ENCODE results near the gene PHACTR3. TPM values are rescaled to one million over a fixed set of nuclear protein-coding genes. Genes with fewer than 3 reads are reported as not detected.

The PHACTR3 gene
- polyA plus RNA-seq, 5 donors, result 3.4 to 6.3 (median 5.7) TPM

DNA sequence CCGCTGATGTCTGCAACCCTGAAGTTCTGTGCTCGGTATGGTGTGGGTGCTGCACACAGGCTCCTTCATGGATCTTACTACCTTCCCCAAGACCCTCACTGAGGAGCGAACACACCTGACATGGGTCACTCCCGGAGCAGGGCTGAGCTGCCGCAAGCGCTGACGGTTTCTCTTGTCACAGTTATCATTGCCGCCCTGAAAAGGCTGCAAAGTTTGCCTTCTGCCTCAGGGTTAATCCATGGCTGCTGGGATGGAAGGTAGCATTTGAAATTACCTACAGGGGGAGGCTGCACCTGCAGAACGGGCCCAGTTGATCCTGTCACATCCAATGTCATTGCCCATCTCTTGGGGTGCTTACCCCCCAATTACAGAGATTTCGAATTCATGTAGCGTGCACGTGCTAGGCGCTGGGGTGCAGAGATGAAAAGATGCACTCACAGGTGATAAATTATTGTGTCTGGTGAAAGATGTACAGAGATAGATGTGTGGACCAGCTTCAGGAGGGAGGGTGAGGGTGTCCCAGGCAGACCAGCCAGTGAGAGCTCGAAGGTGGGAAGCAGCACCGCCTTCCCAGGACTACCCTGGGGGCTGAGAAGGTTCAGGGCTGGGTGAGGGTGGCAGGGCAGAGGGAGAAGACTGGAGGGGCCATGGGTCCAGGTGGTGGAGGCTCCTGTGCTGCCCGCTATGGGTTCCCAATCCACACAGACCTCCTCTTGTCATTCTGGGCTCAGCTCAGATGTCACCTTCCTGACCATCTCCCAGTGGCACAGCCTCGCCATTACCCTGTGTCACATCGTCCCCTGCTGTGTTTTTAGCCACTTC lies 209.0 kb downstream of the PHACTR3 start:
- no peak for DNase-seq

- DNase-seq, result no peak
Measured at GRCh38 chr20:59813948-59814839, 209.9 kb downstream of the PHACTR3 start.

- DNase-seq, result no peak
Measured at GRCh38 chr20:59814840-59815340, 210.6 kb downstream of the PHACTR3 start.

DNA sequence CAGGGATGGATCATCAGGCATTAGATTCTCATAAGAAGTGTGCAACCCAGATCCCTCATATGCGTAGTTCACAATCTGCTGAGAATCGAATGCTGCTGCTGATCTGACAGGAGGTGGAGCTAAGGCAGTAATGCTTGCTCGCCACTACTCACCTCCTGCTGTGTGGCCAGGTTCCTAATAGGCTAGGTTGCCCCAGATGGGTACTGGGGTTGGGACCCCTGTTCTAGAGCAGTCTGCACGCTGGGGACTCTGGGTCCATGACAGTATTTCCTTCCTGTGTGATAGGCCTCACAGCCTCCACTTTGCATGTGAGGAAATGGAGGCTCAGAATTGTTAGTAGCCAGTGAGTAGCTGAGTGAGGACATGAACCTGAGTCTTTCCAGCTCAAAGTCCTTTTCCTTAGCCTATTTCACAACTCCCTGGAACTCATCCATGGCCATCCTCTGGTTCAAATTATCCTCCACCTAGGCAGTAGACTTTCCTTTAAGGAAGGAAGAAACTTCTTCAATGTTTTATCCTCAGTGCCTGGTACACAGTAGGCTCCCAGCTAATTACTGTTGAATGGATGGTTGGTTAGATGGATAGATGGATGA lies 211.9 kb downstream of the PHACTR3 start:
- no peak for DNase-seq

DNA sequence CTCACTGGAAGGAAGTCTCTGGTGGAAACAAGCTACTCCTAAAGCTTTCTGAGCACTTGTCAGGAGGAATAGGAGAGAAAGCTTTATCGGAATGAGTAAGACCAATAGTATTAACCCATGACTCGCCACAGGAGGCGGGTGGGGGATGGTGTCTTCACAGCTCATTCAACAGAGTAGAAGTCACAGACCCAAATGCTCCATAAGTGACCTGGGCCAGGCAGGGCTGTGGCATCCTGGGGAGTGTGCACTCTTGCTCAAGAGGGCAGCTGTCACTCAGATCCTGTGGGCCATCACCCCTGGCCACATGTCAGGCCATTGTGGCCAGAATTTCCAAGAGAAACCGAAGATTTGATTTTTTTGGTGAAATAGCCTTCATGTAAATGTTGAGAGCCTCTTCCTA lies 213.1 kb downstream of the PHACTR3 start:
- no peak for DNase-seq

- DNase-seq, result no peak
Measured at GRCh38 chr20:59817846-59818615, 213.7 kb downstream of the PHACTR3 start.

DNA sequence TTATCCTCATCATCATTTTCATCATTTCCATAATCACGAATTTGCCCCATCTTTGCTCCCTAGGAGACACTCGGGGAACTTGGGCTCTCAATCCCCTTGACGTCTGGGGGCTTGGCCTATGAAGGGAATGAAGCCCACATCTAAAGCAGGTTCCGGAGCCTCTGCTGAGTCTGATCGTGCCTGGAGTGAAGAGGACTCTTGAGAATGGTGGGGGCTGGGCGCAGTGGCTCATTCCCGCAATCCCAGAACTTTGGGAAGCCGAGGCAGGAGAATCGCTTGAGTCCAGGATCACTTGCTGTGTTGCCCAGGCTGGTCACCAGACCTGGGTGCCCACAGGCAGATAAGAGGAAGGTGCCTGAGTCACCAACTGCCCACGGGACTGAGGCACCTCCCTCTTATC lies 214.6 kb downstream of the PHACTR3 start:
- no peak for DNase-seq

DNA sequence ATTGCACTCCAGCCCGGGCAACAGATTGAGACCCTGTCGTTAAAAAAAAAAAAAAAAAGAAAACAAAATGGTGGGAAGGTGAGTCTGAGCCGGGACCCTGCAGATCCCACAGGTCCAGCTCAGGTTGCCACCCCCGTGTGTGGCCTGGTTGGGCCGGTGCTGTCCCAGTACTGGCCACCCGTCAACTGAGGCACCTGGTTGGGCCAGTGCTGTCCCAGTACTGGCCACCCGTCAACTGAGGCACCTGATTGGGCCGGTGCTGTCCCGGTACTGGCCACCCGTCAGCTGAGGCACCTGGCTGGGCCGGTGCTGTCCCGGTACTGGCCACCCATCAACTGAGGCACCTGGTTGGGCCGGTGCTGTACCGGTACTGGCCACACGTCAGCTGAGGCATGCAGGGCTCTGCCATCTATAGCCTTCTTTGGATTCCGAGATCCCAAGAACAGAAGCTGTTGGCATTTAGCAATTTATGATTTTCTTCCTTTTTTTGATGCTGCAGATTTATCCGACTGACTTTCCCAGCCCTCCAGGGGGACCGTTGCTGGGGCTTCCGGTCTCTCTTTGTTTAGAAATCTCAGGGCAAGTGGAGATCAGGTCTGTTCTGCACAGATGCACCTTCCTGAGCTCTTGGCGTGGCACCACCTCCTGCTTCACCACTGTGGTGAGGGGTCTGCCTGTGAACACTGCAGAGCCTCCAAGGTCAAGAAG lies 215.3 kb downstream of the PHACTR3 start:
- no peak for DNase-seq

- no peak for DNase-seq
Measured at GRCh38 chr20:59820204-59821041, 216.1 kb downstream of the PHACTR3 start.

GRCh38 chr20:59821201-59821600 lies 216.9 kb downstream of the PHACTR3 start:
- no peak for DNase-seq

DNA sequence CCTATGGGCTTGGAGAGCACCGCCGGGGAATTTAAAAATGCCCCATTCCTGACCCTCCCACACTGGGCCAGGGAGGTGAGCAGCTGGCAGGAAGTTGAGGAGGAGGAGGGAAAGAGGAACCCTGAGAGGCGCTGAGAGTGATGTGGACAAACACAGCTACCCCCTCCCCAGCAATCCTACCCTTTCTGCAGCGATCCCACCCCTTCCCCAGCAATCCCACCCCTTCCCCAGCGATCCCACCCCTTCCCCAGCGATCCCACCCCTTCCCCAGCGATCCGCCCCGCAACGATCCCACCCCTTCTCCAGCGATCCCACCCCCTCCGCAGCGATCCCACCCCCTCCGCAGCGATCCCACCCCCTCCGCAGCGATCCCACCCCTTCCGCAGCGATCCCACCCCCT lies 217.4 kb downstream of the PHACTR3 start:
- DNase-seq, result no peak

GRCh38 chr20:59822291-59823029 lies 218.1 kb downstream of the PHACTR3 start:
- no peak for DNase-seq

DNA sequence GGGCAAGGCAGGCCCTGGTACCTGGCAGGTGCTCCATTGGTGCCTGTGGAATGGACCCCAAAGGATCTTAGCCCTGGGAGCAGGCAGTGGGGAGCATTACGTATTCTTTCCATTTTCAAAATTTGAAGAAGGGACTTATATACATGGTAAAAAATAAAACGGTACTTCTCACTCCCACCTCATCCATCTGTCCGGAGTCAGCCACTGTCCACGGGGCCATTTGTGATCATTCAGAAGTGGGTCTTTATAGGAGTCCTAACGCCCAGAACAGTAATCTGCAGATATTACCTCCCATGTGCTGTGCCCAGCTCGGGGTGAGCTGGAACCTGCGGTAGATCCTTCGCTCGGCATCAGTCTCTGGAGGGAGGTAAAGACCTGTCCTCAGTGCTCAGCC lies 218.7 kb downstream of the PHACTR3 start:
- no peak for DNase-seq

DNA sequence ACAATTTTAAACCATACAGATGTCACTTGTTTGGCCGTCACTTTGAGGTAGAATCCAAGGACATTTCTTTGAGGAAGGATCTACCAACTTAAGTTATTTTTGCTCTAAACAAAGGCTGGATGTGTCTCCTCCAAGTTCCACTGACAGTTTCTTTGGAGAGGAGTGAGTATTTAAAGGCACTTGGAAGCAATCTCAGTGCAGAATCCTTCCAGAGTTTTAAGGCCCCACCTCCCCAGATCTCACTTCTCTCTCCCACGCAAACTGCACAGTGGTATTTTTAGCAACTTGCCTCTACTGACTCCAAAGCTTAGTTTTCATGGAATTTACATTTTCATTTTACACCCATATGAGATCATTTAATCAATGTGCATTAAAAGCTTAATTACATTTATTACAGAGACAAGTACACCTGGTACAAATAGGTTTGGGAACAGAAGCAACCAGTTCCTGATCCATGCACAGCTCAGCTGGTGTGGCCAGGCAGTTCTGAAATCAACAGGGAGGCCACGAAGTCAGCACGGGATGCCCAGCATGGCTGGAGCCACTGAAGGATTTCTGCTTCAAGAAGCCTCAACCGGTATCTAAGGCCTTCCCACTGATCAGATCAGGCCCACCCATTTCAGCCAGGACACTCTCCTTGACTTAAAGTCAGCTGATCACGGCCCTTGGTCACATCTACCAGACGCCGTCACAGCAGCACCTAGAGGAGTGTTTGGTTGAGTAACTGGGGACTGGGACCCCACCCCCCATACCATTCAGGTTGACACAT lies 219.3 kb downstream of the PHACTR3 start:
- DNase-seq, result no peak

GRCh38 chr20:59824711-59825562 lies 220.6 kb downstream of the PHACTR3 start:
- DNase-seq, result no peak

- no peak for DNase-seq
Measured at GRCh38 chr20:59825563-59825920, 221.2 kb downstream of the PHACTR3 start.
